HG02981 (cell line): ENCODE results near the gene SUSD2.
"Not testable (repeated sequence)": the region's sequence is repeated elsewhere in the genome, so short reads cannot be mapped to it uniquely, and the experiment has no call there.

ENCODE experiments used
- ATAC-seq: cut with Tn5 transposase; IDR thresholded peaks from one replicate; pipeline ENCODE4 v1.9.1; 2021; ENCODE audit warnings: mild to moderate bottlenecking, moderate library complexity; ENCODE audit not compliant: unreplicated experiment

SUSD2 gene, protein sequence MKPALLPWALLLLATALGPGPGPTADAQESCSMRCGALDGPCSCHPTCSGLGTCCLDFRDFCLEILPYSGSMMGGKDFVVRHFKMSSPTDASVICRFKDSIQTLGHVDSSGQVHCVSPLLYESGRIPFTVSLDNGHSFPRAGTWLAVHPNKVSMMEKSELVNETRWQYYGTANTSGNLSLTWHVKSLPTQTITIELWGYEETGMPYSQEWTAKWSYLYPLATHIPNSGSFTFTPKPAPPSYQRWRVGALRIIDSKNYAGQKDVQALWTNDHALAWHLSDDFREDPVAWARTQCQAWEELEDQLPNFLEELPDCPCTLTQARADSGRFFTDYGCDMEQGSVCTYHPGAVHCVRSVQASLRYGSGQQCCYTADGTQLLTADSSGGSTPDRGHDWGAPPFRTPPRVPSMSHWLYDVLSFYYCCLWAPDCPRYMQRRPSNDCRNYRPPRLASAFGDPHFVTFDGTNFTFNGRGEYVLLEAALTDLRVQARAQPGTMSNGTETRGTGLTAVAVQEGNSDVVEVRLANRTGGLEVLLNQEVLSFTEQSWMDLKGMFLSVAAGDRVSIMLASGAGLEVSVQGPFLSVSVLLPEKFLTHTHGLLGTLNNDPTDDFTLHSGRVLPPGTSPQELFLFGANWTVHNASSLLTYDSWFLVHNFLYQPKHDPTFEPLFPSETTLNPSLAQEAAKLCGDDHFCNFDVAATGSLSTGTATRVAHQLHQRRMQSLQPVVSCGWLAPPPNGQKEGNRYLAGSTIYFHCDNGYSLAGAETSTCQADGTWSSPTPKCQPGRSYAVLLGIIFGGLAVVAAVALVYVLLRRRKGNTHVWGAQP

DNA sequence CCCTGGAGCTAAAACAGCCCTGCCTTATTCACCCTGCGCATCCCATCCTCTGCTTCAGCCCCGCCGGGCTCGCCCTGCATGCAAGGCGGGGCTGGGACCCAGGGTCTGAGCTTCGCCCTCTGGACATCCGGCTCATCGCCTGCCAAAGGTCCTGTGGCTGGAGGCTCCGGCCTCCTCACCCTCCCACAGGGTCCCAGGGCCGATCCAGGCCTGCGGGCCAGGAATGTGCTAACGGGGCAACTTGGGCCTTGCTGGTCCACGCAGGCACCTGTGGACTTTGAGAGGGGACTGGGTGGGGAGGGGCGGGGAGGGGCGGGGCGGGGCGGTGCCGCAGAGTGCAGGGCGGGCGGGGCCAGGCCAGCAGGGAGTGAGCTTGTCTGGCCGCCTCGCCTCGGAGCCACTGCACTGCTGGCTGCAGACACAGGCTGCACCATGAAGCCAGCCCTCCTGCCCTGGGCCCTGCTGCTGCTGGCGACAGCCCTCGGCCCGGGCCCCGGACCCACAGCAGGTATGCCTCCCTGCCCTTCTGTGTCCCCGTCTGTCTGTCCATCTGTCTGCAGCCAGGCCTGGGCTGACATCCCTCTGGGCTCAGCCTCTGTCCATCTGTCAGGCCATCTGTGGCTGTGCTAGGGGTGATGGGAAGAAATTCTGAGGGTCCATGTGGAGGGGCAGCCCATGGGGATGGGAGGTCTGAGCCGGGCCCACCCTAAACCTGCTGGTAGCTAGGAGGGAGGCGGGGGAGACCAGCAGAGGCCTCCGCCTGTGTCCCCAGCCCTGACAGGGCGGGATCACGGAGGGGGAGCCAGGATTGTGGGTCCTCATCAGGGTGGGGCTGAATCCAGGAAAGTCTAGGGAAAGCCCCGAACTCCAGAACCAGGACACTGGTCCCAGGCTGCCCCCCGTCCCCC is at the start of gene SUSD2:
Gene SUSD2, plus strand, starts transcription at position 400 of the 908 bp plus-strand sequence. Its CDS starts 33 bp downstream, at position 433.
- ATAC-seq, result no peak

DNA sequence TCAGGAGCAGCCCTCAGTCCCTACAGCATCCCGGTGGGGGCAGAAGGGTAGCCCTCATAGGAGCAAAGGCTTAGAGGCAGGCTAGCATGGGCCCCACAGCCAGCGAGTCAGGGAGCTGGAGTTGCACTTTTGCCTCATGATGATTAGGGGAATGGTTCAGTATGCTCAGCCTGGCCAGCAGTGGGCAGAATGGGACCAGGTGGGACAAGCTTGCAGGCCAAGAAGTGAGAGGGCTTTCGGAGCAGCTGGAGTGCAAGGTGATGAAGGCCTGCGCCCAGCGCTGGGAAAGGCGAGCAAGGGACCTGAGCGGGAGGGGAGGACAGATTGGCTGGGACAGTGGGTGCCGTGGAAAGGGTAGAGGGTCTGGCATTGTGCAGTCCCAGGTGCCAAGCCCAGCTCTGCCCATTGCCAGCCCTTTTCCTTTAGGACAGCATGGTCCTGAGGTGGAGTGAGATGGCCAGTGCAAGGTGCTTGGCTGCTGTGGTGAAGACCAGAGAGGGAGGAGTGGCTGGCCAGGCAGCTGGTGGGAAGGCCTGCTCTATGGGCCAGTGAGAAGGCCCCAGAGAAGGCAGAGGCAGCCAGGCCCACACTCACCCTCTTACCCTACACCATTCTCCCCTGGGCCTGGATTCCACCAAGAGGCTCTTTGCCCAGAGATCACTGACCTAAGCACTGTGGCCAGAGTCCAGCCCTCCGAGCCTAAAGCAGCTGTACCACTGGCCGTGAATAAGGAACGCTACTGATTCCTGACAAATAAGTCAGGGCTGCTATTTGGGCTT is 47.9 kb upstream of the SUSD2 start:
- ATAC-seq, result no peak

DNA sequence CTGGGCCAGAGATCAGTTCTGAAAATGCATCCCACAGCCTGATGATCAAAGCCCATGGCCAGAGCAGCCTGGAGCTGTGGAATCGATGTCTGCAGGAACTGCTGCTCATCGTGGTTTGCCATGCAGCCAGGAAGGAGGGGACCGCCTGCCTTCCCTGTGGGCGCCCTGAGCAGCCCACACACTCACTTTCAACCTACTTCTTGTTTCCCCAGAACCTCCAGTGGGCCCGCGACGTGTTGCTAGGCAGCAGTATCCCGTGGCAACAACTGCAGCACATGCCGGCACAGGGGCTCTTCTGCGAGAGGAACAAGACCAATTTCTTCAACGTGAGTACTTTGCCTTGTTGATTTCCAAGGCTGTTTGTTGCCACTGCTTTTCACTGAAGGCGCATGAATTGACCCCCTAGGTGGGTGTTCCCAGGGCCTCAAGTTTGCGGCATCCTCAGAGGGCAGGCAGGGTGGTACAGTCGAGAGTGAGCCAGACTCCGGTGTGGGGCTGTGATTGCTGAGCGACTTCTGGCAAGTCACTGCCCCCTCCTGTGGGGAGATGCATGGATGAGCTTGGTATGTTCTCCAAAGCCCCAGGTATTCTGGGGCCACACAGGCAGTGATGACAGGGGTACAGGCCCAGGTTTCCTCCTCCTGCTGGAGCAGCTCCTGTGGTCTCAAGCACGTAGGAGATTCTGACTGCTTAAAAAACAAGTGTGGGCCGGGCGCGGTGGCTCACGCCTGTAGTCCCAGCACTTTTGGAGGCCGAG is 47.0 kb upstream of the SUSD2 start:
- ATAC-seq, result no peak

DNA sequence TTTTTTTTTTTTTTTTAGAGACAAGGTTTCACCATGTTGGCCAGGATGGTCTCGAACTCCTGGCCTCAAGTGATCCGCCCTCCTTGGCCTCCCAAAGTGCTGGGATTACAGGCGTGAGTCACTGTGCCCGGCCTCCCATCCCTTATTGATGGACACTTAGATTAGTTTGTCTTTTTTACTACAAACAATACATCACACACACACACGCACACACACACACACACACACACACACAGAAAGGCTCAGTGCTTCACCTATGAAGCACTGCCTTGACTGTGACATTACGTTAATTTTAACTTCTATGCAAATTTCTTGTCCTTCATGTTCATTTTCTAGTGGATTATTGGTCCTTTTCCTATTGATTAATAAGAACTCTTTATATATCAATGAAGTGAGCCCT is 44.8 kb upstream of the SUSD2 start:
- not testable (repeated sequence) for ATAC-seq

DNA sequence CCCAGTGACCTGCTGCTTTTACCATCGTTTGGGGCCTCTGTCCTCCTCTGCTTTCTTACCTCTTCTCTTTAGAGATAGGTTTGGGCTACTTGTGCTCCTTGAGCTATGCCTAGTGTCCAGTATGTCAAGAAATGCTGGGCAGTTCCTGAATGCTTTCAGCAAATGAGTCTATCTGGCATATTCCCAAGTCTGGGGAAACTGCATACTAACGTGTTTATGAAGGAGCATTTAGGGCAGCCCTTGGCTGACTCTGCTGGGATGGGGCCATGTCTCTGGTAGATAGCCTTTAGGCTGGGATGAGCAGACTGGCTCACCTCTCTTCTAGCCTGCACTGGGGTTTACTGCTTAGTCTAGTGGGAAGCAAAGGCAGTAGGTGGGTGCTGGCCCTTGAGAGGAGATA is 43.7 kb upstream of the SUSD2 start:
- ATAC-seq, result no peak

DNA sequence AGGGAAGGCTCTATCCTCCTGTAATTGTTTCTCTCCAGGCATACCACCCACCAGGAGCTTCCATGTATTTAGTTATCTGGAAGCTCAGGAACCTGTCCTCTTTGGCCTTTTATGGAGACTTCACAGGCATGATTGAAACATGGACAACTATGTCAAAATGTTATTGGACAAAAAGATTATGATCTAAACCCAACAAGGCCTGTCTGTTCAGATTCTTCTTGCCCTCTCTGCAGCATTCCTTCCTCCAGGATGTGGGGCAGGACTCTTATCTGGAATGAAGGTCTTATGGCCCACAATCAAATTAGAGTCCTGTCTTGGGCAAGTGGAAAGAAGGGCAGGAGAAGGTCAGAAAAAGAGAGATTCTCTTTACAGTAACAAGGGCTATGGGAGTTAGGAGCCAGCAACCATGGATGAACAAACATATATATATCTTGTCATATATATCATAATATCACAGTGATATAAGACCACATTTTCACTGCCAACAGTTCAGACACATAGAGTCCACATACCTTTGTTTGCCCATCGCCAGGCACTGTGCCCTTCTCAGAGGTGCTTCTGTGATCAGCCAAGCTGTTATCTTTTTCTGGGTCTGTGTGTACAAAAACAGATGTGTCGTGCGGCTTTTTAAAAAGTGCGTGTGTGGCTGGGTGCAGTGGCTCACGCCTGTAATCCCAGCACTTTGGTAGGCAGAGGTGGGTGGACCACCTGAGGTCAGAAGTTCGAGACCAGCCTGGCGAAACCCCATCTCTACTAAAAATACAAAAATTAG is 42.5 kb upstream of the SUSD2 start:
- ATAC-seq, result no peak

DNA sequence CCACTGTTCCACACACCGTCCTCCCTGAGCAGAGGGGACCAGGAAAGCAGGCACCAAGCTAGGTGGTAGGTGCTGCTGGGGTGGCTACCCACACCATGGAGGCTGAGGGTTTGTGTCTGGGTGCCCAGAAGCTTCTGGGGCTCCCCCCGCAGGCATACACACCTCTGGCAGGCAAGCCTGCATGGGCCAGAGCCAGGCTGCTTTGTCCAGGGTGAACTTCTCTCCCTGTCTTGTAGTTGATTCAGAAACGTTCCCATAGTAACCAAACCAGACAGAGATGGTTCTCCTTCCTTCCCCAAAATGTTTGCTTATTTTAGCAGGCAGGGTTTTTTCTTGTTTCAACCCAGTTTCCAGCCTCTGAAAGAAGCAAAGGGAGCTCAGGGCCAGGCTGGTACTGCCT is 40.9 kb upstream of the SUSD2 start:
- no peak for ATAC-seq

DNA sequence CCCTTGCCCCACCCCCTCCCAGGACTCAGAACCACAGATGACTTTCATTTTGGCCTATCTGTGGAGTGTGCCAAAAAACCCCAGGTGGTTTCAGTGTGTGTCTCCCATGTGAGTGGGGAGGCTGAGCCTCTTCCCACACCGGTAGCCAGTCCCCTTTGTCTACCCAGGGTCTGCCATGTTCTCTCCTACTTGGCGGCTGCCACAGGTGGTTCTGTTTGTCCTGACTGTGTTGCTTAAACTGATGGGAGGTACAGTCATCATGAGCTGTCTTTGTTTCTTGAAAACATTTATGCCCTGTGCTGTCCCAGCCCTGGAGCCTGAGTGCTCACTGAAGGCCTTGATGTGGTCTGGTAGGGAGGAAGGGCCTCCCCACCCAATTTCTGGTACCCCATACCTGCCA is 39.7 kb upstream of the SUSD2 start:
- no peak for ATAC-seq

DNA sequence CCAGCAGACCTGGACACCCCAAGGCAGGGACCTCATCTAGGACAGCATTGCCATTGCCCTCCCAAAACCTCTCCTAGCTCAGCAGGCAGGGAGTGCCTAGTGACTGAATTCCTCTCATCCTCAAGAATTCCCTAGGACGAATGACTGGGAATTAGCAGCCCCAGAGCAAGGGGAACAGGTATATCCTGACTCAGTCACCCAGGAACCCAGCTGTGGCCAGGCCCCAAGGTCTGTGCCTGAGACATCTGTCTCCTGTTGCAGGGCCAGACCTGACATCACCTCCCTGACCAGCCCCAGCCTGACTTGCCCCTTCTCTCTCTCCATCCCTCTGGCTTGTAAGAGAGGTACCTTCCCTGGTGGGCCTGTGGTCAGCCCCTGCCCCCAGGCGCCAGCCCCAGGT is 39.0 kb upstream of the SUSD2 start:
- ATAC-seq, result no peak

DNA sequence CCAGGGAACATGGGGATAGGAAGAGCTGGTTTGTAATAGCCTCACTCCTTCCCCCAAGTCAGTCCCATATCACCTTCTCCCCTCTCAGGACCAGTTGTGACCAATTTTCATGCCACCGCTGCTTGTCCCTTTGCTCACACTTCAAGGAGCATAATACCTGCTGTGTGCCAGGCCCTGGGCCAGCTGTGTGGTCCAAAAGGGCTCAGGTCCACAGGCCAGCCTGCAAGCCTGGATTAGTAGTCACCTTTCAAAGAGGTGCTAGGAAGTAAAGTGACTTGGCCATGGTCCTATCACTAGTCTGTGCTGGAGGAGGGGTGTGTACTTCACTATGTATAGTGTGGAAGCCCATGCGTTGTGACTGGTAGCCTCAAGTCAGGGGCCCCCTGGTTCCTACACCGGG is 38.5 kb upstream of the SUSD2 start:
- ATAC-seq, result no peak

DNA sequence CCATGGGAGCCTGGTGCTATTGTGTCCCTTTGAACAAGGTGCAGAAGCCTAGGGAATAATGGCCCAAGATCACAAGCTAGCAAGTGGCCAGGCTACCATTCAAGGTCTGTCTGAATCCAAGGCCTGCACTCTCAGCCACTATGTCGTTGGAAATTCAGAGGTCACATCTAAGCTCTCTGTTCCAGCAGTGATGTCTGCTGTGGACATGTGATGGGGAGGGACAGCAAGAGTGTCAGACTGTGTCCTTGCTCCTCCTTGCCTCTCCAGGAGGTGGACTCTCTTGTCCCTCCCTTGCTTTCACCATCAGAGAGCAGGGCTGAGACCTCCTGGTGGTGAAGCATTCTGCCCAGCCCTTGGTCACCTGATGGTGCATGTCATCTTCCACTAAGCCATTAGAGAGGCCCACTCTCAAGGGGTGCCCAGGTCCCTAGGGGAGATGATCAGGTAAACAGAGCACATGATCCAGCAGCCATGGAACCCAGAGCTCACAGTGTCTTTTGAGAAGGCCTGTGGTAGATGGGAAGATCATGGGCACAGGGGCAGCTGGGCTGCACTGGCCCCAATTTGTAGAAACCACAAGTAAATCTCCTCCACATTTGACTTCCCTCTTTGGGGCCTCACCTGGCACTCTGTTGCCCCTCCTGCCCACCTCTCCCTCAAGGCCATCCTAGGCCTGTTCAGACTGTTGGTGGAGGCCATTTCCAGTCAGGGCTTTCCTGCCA is 37.1 kb upstream of the SUSD2 start:
- ATAC-seq, result no peak

DNA sequence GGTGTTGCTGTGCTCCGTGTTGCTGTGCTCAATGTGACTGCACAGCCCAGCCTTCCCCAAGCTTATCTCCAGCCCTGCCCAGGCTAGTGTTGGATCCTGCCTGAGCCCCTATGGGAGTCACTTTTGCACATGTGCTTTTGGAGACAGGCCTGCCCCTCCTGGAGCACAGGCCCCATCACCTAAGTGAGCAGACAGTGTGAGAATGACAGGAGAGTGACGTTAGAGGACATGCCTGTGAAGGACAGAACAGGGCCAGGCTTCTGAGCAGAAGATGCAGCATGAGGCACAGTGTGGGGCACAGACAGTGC is 36.6 kb upstream of the SUSD2 start:
- ATAC-seq, result no peak

DNA sequence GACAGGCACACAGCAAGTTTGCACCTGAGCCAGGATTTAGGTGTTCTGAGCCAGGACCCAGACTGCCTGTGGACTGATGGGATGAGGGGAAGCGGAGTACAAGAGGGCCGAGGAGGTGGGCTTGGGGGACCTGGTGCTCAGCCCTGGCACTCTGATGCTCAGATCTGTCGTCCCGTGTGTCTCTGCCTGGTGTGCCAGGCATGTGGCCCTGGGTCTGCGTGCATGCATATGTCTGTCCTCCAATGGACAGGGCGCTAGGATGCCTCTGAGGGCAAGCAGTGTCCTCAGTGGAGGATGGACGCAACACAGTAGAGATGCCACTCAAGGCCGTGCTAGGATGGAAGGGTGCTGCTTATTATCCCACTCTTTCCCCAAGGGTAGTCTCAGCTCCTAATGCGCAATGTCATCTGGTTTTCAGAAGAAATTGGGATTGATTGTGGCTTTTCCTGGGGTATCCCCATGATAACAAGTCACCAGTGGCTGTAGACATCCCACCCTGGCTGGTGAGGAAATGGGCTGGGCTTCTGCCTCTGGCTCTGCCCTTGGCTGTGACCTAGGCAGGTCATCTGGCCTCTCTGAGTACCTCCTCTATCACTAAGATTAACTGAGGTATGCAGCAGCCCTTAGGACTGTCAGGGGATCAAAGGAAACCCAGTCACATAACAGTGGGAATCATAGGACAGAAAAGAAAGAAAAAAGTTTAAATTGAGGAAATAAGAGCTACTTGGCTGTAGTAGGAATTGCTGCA is 35.7 kb upstream of the SUSD2 start:
- ATAC-seq, result no peak

DNA sequence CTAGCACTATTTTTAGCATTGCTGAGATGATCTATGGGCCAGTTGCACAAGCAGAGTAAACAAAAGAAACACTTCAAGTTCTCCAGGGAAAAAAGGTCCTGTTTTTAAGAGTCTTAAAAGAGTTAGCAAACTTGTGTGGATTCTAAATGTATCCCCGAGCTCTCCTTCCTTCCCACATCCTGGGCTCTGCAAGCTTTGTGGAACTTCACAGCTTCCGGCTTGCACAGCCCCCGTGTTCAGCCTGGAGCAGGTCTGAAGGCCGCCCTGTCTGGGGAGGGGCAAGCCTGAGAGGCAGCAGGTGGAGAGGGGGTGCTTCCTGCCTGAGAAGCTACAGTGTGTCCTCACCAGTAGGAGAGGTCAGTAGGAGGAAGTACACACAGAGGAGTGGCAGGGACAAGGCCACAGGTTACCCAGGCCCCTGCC is 35.1 kb upstream of the SUSD2 start:
- peak; percentile 60 for ATAC-seq

DNA sequence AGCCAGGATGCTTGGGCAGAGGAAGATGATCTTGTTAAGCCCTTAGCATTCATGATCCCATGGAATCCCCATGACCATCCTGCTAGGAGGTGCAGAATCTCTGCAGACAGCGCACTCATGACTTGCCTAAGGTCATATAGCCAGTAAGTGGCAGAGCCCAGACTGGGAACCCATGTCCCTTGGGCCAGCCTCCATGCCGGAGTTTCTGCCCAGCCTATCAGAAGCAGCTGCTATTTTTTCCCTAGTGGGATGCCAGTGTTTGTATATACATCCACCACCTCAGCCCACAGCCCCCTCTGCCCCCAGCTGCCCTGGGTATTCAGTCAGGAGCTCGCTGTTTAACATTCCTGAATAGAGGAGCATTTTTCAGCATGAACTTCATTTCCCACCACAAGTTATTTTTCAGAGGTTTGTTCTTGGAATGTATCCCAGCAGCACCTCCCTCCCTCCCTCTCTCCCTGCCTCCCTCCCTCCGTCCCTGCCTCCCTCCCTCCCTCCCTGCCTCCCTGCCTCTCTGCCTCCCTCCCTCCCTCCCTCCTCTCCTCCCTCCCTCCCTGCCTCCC is 34.4 kb upstream of the SUSD2 start:
- no peak for ATAC-seq

DNA sequence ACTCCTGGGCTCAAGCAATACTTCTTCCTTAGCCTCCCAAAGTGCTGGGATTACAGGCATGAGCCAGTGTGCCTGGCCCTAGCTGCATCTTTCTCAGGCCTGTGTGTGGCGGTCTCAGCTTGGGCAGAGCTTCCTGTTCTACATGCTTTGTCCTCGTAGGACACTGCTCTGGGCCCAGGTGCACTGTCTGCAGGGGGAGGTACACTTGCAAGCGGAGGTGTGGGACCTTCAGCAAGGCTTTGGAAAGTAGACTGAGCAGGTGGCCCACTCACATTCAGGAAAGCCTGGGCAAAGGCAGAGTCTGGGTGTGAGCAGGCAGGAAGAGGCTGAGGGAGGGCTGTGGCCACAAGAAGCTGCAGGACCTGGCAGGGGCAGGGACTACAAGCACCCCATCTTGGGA is 33.6 kb upstream of the SUSD2 start:
- ATAC-seq, result no peak
